Transverse colon (tissue), 4 donors: ENCODE data around the gene ALK. TPM values are rescaled to one million over a fixed set of nuclear protein-coding genes. Genes with fewer than 3 reads are reported as not detected.

Source experiments
- DNase-seq: peaks from one replicate; pipeline ENCODE4 v3.0.0-alpha.2; 2019
- H3K27ac ChIP-seq, 4 donors: fragments of 200-600 bp; sonication (generic); 2 replicates each; pipeline ENCODE4 v1.5.1; 2016 to 2018; ENCODE audit warnings: inconsistent platforms in 4 of 4
- H3K27me3 ChIP-seq: fragments of 200-600 bp; sonication (generic); 2 replicates; pipeline ENCODE4 v1.5.1; 2017; ENCODE audit warnings: inconsistent platforms
- H3K36me3 ChIP-seq, 4 donors: fragments of 200-600 bp; sonication (generic); 2 replicates each; pipeline ENCODE4 v1.5.1; 2017 to 2019; ENCODE audit warnings: inconsistent platforms in 4 of 4
- H3K4me1 ChIP-seq, 4 donors: fragments of 200-600 bp; sonication (generic); 2 replicates each; pipeline ENCODE4 v1.5.1; 2017 to 2020; ENCODE audit warnings: inconsistent platforms in 4 of 4
- H3K4me3 ChIP-seq, 4 donors: fragments of 200-600 bp; sonication (generic); 1 replicate in 1 of 4; 2 replicates in 3 of 4; pipeline versions ENCODE4 v1.5.1 to v1.6.1; 2017 to 2019; ENCODE audit warnings: inconsistent platforms in 4 of 4
- H3K9me3 ChIP-seq, 2 donors: fragments of 200-600 bp; sonication (generic); 2 replicates each; pipeline ENCODE4 v1.5.1; 2017 to 2019; ENCODE audit warnings: inconsistent platforms in 2 of 2
- EP300 ChIP-seq: sonication (generic); formaldehyde crosslinking; IDR thresholded peaks from one replicate; pipeline ENCODE4 v1.6.1; 2017; ENCODE audit warnings: antibody characterized with exemption, low read depth
- POLR2A ChIP-seq: fragments of 450-650 bp; IDR thresholded peaks from one replicate; pipeline ENCODE4 v1.6.1; 2016; ENCODE audit warnings: antibody characterized with exemption, mild to moderate bottlenecking, moderate library complexity
- POLR2AphosphoS5 ChIP-seq, 3 donors: sonication (generic); formaldehyde crosslinking; IDR thresholded peaks; one replicate each; pipeline ENCODE4 v1.6.1; 2016; ENCODE audit warnings: antibody characterized with exemption in 3 of 3
- WGBS, 2 donors: methylation state at CpG; one replicate each; pipeline ENCODE4 v1.1.5; 2018; ENCODE audit warnings: low coverage in 1 of 2; 5-methylcytosine and 5-hydroxymethylcytosine counted together
- in situ Hi-C, 4 donors: fragments of 200-750 bp; cut with MboI; loops; one replicate each; pipeline versions ENCODE4 v1.15.0 to v1.15.1; 2017; ENCODE audit warnings: low sequenced_read_pairs in 3 of 4, low pct_ligation_motif_present in 1 of 4, low pct_unique_long_range_greater_than_20kb in 1 of 4
- intact Hi-C: fragments of 100-400 bp; cut with DNase I; formaldehyde crosslinking; loops from one replicate; pipeline ENCODE4 v1.15.1; 2023; ENCODE audit warnings: low total_unique reads
- total RNA-seq, 4 donors: library from RNA; depleted of rRNA; stranded (reverse); fragments of >200 nt; gene quantifications; one replicate each; pipeline ENCODE4 v1.1.0, GENCODE V29; 2016
- TF ChIP-seq, protein P1 (sequence below), 5 experiments: fragments of 200-600 bp in 3 of 5; fragments of 450-650 bp in 2 of 5; sonication (generic) in 3 of 5; IDR thresholded peaks; 1 replicate in 2 of 5; 2 replicates in 3 of 5; pipeline ENCODE4 v1.5.1; 2016 to 2017; ENCODE audit warnings: antibody characterized with exemption in 5 of 5, inconsistent platforms in 3 of 5, mild to moderate bottlenecking in 2 of 5, moderate library complexity in 1 of 5

Gene ALK
- total RNA-seq, 4 donors from 2014 or later = 0.32 to 0.82 TPM; not detected in 2

DNA sequence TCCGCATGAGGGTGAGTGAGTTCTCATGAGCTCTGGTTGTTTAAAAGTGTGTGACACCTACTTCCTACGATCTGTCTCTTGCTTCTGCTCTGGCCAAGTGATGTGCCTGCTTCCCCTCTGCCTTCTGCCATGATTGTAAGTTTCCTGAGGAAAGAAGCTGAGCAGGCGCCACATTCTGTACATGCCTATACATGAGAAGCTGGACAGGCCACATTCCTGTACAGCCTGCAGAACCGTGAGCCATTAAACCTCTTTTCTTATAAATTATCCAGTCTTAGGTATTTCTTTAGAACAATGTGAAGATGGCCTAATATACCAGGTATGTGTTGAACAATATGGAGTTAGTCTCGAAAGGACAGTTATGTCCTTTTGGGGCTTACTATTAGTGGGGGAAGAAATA, 281.0 kb downstream of the ALK start:
- Histone ChIP-seq H3K4me1 (no peaks in the 10 kb centered on the region), H3K4me3 (no peak overlapping the region), H3K27ac (no peak overlapping the region), H3K9me3 (no peaks in the 10 kb centered on the region), H3K27me3 (no peaks in the 10 kb centered on the region), H3K36me3 (no peaks in the 10 kb centered on the region)
- TF ChIP-seq POLR2AphosphoS5 (IDR thresholded peaks at IDR 0.05) (no peak), POLR2A (no peak), EP300 (no peak)
- TF ChIP-seq, protein P1, sequence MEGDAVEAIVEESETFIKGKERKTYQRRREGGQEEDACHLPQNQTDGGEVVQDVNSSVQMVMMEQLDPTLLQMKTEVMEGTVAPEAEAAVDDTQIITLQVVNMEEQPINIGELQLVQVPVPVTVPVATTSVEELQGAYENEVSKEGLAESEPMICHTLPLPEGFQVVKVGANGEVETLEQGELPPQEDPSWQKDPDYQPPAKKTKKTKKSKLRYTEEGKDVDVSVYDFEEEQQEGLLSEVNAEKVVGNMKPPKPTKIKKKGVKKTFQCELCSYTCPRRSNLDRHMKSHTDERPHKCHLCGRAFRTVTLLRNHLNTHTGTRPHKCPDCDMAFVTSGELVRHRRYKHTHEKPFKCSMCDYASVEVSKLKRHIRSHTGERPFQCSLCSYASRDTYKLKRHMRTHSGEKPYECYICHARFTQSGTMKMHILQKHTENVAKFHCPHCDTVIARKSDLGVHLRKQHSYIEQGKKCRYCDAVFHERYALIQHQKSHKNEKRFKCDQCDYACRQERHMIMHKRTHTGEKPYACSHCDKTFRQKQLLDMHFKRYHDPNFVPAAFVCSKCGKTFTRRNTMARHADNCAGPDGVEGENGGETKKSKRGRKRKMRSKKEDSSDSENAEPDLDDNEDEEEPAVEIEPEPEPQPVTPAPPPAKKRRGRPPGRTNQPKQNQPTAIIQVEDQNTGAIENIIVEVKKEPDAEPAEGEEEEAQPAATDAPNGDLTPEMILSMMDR (IDR thresholded peaks at IDR 0.05) = no peak
- intact Hi-C loops = no loop called here
- 57 to 100% methylated on average over 1 to 5 of the region's 5 CpGs for WGBS, 2 donors
- DNase-seq = no peak
- in situ Hi-C loops = no loop called here

DNA sequence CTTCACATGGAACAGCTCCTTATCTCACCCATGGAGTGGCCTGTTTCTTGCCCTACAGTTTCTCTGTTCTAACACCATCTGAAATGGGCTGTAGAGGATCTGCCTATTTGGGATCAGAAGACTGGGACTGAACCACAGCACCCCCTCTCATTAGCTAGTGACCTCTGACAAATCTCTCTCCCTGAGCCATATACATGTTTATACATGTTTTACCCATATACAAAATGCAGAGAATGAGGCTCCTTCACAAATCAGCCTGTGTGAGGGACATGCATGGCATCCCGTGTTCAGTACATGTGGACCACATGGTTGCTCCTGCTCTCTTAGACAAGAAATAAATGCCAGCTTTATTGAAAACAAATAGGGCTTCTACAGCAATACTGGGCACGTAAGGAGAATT, 282.7 kb downstream of the ALK start:
- no peak overlapping the region for H3K4me3 ChIP-seq
- no peak for TF ChIP-seq EP300
- TF ChIP-seq, protein P1 (IDR thresholded peaks at IDR 0.05) = no peak
- no peak for TF ChIP-seq POLR2AphosphoS5 (IDR thresholded peaks at IDR 0.05)
- TF ChIP-seq POLR2A = no peak
- H3K4me1 ChIP-seq = no peaks in the 10 kb centered on the region
- in situ Hi-C loops = no loop called here
- no peaks in the 10 kb centered on the region for H3K27me3 ChIP-seq
- 69% methylated on average over 2 of the region's 2 CpGs; no CpG with 5 or more reads in 1 of the 2 donors for WGBS, 2 donors
- intact Hi-C loops = no loop called here
- no peaks in the 10 kb centered on the region for H3K36me3 ChIP-seq
- H3K9me3 ChIP-seq = no peaks in the 10 kb centered on the region
- no peak for DNase-seq
- no peak overlapping the region for H3K27ac ChIP-seq

DNA sequence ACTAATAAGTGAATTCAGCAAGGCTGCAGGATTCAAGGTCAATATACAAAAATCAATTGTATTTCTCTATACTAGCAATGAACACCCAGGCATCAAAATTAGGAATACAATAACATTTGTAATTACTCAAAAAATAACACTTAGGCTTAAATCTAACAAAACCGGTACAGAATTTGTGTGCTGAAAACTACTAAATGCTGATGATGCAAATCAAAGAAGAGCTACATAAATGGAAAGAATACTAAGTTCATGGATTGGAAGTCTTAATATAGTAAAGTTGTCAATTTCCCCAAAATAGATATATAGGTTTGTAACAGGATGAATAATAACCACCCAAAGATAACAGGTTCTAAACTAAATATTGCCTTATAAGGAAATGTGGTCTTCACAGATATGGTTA, 286.5 kb downstream of the ALK start:
- intact Hi-C loops (no loop called here), in situ Hi-C loops (no loop called here)
- no peak for DNase-seq
- Histone ChIP-seq H3K9me3 (no peaks in the 10 kb centered on the region), H3K4me3 (no peak overlapping the region), H3K27ac (no peak overlapping the region), H3K27me3 (no peaks in the 10 kb centered on the region), H3K4me1 (no peaks in the 10 kb centered on the region), H3K36me3 (no peaks in the 10 kb centered on the region)
- no peak for TF ChIP-seq POLR2AphosphoS5 (IDR thresholded peaks at IDR 0.05)
- no peak for TF ChIP-seq POLR2A
- TF ChIP-seq, protein P1 (IDR thresholded peaks at IDR 0.05) = no peak
- TF ChIP-seq EP300 = no peak
- WGBS, 2 donors = 91 to 96% methylated on average over 1 of the region's 1 CpG

DNA sequence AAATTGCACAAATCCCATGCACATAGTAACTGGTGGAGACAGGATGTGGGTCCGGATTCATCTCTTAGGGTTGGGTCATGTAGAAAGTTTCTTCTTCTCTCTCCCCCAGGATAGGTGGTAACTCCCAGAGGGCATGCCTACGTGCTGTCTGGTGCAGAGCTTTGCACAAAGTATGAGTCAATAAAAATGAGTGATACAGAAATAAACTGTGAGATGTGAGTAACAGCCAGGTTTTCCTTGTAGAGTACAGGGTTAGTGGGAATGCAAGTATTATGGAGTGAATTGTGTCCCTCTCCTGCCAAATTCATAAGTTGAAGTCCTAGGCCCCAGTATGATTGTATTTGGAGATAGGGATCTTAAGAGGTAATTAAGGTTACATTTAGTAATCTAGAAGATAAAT, 289.4 kb downstream of the ALK start:
- TF ChIP-seq POLR2AphosphoS5 (IDR thresholded peaks at IDR 0.05) (no peak), POLR2A (no peak), EP300 (no peak)
- TF ChIP-seq, protein P1 (IDR thresholded peaks at IDR 0.05) = no peak
- in situ Hi-C loops = no loop called here
- Histone ChIP-seq H3K36me3 (no peaks in the 10 kb centered on the region), H3K4me1 (peaks cover 0 to 5% (median 0%) of the 10 kb centered on the region in 4 donors), H3K27ac (no peak overlapping the region), H3K27me3 (no peaks in the 10 kb centered on the region), H3K4me3 (no peak overlapping the region), H3K9me3 (no peaks in the 10 kb centered on the region)
- no peak for DNase-seq
- WGBS, 2 donors = 79 to 83% methylated on average over 2 of the region's 2 CpGs
- intact Hi-C loops = no loop called here
